ENCODE measurements around the gene LDHB.

DNA sequence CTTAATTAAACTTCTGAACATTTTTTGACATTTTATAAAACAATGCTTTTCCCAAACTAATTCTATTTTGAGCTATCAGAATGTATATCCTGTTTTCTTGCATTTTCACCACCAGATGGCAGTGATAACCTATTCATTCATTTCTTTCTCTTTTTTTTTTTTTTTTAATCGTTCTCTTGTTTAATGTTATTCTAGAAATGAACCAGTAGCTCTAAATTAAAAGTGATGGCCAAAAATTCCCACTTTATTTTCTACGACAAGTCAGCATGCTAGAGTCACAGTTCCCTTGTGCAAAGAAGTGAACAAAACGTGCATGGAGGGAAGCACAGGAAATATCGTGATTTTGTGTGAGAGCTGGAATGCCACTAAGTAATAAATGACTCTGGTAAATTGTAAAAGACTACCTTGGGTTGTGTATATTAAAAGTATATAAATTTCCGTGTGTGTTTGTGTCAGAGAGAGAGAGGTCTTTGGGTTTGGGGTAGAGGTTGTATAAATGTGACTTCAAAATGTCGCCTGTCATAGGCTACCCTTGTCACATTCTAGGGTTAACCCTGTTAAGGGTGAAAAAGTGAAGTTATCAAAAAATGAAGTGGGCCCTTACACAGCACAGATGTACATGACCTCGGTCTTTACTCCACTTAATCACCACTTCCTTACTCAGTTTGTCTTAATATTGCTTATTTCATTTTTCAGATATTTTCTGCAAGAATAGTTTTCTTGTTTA is 40.4 kb upstream of the LDHB start:
- TF ChIP-seq, protein P1, sequence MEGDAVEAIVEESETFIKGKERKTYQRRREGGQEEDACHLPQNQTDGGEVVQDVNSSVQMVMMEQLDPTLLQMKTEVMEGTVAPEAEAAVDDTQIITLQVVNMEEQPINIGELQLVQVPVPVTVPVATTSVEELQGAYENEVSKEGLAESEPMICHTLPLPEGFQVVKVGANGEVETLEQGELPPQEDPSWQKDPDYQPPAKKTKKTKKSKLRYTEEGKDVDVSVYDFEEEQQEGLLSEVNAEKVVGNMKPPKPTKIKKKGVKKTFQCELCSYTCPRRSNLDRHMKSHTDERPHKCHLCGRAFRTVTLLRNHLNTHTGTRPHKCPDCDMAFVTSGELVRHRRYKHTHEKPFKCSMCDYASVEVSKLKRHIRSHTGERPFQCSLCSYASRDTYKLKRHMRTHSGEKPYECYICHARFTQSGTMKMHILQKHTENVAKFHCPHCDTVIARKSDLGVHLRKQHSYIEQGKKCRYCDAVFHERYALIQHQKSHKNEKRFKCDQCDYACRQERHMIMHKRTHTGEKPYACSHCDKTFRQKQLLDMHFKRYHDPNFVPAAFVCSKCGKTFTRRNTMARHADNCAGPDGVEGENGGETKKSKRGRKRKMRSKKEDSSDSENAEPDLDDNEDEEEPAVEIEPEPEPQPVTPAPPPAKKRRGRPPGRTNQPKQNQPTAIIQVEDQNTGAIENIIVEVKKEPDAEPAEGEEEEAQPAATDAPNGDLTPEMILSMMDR (IDR thresholded peaks at IDR 0.05; ENCODE audit: insufficient read depth, low read depth, low read length), result peak; percentile 58
- TF ChIP-seq EZH2 (IDR thresholded peaks at IDR 0.05; ENCODE audit: insufficient read depth, low read length), result no peak

Data from astrocyte (in vitro differentiated cells and primary cell).